ENCODE measurements around the gene RPL10.
A peak's percentile ranks its signal among the peaks of the same experiment; 100 is the strongest.
"Not testable (repeated sequence)": the region's sequence is repeated elsewhere in the genome, so short reads cannot be mapped to it uniquely, and the experiment has no call there.

The RPL10 gene

DNA sequence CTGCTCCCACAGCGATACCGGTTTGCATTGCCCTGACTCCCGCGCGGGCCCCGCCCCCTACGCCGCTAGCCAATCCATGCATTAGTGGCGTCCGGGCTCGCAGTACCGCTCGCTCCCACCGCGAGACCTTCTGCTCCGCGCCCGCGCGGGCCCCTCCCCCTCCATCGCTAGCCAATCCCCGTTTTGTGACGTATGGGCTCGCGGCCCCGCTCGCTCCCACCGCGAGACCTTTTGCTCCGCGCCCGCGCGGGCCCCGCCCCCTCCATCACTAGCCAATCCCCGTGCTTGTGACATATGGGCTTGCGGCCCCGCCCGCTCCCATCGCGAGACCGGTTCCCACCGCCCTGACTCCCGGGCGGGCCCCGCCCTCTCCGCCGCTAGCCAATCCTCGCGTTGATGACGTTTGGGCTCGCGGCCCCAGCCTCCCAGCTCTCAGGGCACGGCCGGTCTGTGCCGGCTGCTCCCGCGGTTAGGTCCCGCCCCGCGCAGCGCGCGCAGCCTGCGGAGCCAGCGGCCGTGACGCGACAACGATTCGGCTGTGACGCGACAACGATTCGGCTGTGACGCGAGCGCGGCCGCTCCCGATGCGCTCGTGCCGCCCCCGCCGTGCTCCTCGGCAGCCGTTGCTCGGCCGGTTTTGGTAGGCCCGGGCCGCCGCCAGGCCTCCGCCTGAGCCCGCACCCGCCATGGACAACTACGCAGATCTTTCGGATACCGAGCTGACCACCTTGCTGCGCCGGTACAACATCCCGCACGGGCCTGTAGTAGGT is 19.2 kb upstream of the RPL10 start, which contains the start of gene EMD:
Gene EMD, plus strand, starts transcription at position 497 of the 770 bp plus-strand sequence. Its CDS starts 190 bp downstream, at position 687.
- peak; percentile 98 for DNase-seq

DNA sequence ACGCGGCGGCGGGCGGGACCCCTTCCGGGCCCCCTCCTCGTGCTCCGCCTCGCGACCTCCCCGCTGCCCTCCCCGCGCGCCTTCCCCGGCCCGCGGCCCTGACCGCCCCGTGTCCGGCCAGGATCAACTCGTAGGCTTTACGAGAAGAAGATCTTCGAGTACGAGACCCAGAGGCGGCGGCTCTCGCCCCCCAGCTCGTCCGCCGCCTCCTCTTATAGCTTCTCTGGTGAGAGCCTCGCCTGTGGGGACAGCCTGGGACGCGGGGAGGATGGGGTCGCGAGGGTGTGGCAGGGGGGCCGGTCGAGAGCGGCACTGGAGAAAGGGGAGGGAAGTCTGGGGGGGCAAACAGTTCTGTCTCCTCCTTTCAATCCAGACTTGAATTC is 18.6 kb upstream of the RPL10 start:
- DNase-seq, result no peak

DNA sequence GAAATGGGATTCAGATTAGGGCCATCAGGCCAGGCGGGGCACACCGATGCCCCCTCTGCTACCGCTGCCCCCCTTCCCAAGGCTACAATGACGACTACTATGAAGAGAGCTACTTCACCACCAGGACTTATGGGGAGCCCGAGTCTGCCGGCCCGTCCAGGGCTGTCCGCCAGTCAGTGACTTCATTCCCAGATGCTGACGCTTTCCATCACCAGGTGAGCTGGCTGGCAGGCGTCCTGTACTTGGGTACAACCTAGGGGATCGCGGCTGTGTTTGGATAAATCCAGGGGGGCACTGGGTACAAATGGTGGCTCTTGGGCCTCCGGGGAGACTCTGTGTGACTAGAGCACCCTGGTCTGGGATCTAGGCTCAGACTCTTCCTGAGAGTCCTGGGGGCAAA is 18.0 kb upstream of the RPL10 start:
- DNase-seq, result no peak

DNA sequence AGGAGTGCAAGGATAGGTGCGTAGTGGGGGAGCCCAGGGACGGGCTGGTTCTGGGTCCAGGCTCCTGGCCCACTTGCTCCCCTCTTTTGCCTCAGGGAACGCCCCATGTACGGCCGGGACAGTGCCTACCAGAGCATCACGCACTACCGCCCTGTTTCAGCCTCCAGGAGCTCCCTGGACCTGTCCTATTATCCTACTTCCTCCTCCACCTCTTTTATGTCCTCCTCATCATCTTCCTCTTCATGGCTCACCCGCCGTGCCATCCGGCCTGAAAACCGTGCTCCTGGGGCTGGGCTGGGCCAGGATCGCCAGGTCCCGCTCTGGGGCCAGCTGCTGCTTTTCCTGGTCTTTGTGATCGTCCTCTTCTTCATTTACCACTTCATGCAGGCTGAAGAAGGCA is 17.4 kb upstream of the RPL10 start:
- DNase-seq, result no peak

DNA sequence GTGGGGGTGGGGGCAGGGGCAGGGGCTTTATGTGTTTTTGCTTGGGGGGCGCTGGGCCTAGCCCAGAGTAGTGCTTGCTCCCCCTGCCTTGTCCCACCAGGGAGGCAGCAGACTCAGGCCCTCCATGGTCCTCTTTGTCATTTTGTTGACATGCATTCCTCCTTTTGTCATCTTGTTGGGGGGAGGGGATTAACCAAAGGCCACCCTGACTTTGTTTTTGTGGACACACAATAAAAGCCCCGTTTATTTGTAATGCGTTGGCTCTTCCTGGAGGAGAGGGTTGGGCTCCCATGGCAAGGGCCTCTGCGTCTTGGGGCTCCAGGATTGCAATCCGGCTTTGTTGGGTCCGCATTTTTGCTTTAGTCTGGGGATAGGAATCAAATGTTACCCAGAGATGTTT is 16.9 kb upstream of the RPL10 start:
- no peak for DNase-seq

DNA sequence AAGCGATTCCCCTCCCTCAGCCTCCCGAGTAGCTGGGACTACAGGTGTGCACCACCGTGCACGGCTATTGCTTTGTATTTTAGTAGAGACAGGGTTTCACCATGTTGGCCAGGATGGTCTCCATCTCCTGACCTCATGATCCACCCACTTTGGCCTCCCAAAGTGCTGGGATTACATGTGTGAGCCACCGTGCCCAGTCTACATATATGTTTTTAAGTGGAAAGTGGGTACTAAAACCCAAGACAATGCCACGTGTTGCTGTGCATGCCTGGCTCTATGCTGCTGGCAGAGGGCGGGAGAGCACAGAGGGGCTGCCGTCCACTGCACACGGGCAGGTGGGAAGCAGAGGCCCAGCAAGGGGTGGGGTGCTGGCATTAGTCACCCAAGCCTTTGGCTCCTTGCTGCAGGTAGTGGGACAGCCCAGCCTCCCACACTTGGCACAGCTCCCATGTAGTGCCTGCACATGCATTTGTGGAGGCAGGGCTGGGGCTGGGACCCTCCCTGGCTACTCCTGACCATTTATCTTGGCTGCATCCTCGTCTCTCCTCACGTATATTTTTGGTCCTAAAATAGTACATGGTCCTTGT is 15.6 kb upstream of the RPL10 start:
- no peak for DNase-seq

DNA sequence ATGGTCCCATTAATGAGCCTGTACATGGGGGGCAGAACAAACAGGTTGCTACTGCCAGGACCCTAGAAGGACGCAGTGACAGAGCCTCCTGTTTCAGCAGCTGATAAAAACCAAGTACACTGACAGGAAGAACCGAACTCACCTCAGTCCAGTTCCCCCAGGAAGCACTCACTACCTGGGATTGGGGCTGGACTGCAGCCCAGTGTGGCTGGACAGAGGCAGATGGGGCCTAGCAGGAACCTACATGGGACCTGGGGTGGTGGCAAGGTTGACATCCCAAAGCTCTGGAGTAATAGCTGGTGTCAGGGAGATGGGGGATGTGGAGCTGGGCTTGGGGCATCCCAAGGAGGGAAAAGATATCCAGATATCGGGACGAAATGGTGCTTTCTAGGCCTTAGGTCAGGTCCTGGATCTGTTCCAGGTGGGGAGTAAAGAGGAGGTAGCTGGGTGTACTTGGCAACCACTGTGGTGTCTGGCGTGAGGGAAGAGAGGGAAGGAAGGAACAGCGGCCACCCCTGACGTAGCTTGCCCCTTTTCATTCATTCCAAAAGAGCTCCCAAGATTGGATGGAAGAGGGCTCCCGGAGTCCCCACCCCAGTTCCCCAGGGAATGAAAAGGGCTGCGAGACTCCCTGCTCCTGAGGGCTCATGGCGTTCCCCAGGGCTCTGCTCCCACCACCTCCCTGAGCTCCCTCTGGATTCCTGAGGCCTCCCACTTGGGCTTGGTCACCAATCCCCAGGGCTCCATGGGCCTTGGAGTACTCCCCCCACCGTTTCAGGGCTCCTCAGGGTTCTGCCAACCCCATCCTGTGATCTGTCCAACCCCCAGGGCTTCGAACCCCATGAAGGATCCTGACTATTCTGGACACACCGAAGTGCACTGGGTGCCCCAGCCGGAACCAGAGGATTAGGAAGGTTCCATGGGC is 14.6 kb upstream of the RPL10 start:
- DNase-seq, result no peak

DNA sequence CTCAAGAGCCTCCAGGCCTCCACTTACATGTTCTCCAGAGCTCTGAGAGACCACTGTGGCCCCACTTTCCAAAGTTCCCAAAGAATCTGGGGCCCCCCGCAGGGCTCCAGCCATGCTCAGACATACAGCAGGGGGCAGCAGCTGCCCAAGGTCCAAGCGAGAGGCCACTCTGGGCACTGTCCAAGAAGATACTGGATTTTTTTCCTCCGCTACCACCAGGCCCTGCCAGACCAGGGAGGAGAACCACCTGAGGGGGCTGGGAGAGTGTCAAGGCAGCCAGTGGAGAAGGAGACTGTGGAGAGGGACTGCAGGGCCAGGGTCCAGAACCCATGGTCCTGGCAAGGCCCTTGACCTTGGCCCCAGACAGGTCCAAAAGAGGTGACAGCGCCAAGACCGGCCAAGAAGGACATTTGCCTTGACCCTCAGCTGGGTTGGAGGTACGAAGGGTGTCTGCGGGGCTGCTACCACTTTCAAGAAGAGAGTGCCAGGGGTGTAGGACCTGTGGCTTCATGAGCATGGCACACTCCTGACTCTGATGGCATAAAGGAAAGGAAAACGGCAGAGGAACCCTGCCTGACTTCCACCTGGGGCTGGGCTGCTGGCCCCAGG is 13.8 kb upstream of the RPL10 start:
- no peak for DNase-seq

DNA sequence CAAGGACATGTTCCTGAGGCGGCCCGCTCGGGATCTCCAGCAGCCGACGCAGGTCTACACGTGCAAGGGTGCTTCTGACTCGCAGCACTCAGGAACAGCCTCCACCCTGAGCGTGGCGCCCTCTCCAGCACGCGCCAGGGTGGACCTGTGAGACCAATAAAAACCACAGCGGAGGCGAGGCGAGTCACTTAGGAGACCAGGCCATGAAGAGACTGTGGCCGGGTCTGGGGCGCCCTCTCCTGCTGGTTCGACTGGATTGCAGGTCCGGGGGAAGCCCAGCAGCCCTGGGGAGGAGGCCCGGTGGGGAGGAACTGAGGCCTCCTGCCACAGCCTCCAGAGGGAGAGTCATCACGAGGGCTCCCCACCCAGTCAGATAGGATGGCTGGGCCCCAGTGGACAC is 10.1 kb upstream of the RPL10 start:
- DNase-seq, result not testable (repeated sequence)

DNA sequence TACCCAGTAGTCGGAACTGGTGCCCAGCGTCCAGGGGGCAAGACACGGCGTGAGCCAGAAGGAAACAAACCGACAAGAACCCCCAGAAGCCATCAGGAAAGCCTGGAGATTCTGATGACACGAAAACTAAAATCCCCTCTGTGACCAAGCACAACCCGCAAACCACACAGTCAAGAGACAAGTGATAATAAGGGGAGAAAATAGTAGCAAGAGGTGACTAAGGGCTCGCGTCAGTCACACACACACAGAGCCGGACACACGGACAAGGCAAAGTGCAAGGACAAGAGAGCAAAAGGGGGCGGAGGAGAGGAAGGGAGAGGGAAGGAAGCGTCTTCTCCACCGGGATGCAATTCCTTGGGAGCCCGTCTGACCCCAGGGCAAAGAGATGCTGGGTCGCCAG is 9.5 kb upstream of the RPL10 start:
- DNase-seq, result not testable (repeated sequence)

DNA sequence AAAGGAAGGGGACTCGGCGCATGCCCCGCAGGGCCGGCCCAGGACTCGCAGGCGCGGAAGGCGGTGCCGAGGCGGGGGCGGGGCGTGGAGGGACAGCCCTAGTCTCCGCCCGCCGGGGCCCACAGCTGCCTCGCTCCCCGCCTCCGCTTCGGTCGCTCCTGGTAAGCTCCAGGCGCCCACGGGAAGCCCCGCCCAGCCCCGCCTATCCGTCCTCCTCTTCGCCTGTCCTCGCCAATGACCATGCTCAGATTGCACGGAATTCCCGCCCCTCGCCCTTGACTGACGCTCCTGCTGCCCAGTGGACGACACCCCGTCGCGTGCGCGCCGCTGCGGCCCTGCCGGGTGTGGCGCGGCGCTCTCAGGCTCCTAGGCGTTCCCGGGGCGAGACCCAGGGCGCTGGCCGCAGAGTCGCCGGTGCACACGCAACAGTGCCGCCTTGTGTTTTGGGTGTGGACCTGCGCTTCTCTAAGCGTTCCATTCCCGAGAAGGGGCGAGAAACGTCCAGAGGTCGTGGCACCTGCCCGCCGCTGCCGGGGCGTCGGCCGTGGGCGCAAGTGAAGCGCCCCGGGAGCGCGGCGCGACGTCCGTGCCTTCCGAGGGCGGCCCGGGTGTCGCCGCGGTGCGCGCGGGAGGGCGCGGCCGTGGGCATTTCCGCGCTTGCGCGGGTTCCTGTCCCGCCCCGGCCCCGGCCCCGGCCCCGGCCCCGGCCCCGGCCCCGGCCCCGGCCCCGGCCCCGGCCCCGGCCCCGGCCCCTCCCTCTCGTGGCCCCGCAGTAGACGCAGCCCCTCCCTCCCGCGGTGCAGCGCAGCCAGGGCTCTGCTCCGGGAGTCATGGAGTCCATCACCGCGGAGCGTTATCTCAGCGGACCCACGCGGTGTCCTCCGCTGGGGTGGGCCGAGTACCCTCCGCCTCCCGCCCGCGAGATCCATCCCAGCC is 8.1 kb upstream of the RPL10 start:
- not testable (repeated sequence) for DNase-seq

DNA sequence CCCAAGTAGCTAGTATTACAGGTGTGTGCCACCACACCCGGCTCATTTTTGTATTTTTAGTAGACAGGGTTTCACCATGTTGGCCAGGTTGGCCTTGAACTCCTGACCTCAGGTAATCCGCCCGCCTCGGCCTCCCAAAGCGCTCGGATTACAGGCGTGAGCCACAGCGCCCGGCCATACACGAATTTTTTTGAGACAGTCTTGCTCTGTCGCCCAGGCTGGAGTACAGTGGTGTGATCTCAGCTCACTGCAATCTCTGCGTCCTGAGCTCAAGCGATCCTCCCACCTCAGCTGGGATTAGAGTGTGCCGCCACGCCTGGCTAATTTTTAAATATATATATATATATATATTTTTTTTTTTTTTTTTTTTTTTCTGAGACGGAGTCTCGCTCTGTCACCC is 1.8 kb upstream of the RPL10 start:
- DNase-seq, result not testable (repeated sequence)

DNA sequence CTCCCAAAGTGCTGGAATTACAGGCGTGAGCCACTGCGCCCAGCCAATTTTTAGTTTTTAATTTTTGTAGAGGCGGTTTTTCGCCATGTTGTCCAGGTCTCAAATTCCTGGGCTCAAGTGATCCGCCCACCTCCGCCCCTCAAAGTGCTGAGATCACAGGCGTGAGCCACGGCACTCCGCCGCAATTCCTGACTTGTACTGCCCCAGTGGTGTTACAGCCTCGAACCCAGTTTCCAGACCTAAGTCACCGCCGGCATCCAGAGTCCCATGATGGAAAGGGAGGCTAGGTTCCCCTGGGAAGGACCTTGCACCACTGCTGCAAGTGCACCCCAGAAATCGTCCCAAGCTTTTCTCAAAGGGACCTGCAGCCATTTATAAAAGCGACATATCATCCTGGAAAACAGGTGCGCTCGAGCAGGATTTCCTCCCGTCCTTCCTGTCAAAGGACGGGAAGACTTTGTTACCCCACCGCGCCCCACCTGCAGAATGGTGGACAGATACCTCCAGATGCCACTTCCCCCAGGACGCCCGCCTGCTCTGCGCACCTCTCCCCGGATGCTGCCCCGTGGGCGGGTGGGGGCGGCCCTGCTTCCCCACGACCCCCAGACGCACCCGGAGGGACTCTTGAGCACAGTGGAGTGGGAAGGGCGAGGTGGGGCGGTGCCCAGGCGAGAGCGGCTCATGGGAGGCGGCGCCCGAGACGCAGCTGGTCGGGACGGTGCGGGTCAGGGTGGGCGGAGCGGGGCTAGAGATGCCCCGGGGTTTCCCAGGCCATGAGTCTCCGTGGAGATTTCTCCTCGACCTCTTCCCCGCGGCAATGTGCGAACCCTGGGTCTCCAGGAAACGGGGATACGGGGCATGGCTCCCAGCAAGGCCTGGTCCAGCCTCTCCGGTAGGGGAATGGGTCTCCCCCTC is 947 bp upstream of the RPL10 start:
- peak; percentile 62 for DNase-seq

DNA sequence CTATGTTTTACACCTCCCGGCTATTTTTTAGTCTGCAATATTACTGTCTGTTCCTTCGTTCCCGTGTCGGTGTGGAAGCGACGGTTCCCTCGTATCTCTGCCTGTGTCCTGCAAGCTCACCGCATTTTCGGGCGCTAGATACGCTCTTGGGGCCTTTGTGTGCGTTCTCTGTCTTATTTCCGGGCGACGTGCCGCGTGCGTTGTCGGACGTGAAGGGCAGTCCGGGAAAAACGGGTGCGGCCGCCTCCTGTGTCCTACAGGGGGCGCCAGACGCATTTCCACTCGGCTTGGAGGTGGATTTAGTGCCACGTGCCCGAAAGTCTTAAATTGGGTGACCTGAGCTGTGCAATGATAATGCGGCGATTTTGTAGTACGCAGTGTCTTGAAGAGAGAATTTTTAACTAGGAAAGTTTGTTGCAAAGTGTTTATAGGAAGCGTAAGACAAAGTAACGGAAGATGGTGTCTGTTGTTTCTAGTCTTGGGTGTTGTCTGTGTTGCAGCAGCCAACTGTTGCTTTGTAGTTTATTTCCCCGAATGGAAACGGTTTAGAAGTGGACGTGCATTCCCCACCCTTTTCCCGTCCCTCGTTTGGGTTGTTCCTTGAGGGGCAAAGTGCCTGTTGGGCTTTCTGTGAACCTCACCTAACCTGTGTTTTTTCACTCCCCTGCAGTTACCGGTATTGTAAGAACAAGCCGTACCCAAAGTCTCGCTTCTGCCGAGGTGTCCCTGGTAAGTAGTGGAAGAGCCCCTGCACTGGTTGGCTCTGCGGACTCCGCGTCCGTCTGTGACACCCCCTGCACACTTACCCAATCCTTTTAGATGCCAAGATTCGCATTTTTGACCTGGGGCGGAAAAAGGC is 720 bp downstream of the RPL10 start:
- peak; percentile 88 for DNase-seq

DNA sequence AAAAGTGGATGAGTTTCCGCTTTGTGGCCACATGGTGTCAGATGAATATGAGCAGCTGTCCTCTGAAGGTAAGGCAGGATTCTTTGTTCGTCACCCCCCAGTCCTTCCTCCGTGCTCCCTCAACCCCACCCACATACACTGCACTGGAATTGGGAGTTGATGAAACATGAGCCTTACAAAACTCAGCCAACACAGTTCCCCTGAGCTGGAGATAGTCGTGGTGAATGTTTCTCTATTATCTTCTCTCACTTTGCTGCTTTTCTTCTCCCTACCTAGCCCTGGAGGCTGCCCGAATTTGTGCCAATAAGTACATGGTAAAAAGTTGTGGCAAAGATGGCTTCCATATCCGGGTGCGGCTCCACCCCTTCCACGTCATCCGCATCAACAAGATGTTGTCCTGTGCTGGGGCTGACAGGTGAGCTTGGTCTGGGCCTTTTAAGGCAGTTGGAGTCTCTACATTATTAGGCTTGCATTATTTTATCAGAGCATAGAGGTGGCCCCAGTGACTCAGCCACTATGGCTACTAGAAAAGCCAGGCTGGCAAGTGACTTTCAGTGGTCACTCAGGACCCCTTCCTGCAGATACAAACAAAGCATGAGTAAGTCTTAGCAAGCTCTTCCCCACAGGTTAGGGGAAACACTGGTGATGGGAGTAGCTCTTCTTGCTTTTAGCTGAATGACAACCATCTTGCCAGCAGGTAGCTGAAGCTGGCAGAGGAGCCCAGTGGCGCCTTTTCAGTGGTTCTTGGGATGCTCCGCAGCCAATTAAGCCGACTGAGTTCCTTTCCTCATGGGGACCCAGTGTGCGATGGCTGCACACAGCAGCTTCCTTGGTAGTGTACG is 1.6 kb downstream of the RPL10 start:
- no peak for DNase-seq

DNA sequence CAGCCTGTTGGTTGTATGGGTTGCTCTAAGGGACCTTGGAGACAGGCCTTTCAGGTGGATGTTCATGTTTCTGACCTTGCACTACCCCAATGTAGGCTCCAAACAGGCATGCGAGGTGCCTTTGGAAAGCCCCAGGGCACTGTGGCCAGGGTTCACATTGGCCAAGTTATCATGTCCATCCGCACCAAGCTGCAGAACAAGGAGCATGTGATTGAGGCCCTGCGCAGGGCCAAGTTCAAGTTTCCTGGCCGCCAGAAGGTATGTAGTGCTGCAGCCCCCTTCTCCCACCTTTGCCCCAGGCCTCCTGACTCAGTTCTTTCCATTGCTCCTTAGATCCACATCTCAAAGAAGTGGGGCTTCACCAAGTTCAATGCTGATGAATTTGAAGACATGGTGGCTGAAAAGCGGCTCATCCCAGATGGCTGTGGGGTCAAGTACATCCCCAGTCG is 2.2 kb downstream of the RPL10 start:
- DNase-seq, result not testable (repeated sequence)

DNA sequence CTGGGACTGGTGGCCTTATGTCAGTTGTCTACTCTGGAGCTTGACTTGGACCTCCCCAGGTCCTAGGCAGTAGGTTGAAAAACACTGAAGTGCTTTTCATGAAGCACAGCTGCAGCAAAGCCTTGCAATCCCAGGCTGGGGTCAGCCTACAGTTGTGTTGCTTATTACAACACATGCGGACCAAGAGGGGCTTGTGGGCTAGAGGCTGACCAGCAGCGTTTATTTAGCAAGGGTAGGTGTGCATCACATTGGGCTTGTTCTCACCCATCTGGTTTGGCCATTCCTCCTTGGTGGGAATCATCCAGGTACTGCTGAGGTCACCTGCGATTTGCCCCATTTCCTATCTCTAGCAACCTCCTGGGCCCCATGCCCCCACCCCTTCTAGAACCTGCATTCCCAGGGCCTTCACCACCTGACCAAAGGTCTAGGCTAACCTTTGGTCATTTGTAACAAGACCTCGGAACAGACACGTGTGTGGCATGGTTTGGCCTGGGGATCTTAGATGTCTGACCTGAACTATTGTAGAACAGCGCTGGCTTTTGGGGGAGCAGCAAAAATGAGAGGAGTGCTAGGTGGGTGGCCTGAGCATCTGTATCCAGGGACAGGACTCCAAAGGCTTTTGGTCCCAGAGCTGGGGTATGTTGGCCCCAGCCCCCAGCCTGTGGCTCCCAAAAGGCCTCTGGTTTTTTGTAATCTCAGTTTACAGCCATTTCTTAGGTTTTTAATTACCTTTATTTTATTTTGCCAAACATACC is 3.0 kb downstream of the RPL10 start:
- no peak for DNase-seq
